ENCODE measurements around the gene TRIM56. TPM values are rescaled to one million over a fixed set of nuclear protein-coding genes. Genes with fewer than 3 reads are reported as not detected.
"Not testable (repeated sequence)": the region's sequence is repeated elsewhere in the genome, so short reads cannot be mapped to it uniquely, and the experiment has no call there.

Gene TRIM56
- total RNA-seq, 1 donor from 2014 or later, result 61.9 TPM

DNA sequence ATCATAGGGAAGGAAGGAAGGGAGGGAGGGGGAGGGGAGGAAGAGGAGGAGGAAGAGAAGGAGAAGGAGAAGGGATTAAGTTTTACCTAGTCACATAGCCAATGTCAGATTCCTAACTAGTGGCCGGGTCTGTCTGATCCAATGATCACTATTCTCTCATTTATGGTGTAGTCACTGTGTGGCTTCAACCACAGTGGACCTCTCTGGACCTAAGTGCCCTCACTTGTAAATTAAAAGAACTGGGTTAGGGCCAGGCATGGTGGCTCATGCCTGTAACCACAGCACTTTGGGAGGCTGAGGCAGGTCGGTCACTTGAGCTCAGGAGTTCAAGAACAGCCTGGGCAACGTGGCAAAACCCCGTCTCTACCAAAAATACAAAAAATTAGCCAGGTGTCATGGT is 35.0 kb downstream of the TRIM56 start:
- Histone ChIP-seq H3K27me3 (ENCODE audit: low read depth) (no peaks in the 10 kb centered on the region), H3K4me3 (no peak overlapping the region), H3K4me1 (peaks cover 46% of the 10 kb centered on the region), H3K27ac (no peak overlapping the region), H3K36me3 (no peaks in the 10 kb centered on the region), H3K9me3 (no peaks in the 10 kb centered on the region)
- TF ChIP-seq, protein P1, sequence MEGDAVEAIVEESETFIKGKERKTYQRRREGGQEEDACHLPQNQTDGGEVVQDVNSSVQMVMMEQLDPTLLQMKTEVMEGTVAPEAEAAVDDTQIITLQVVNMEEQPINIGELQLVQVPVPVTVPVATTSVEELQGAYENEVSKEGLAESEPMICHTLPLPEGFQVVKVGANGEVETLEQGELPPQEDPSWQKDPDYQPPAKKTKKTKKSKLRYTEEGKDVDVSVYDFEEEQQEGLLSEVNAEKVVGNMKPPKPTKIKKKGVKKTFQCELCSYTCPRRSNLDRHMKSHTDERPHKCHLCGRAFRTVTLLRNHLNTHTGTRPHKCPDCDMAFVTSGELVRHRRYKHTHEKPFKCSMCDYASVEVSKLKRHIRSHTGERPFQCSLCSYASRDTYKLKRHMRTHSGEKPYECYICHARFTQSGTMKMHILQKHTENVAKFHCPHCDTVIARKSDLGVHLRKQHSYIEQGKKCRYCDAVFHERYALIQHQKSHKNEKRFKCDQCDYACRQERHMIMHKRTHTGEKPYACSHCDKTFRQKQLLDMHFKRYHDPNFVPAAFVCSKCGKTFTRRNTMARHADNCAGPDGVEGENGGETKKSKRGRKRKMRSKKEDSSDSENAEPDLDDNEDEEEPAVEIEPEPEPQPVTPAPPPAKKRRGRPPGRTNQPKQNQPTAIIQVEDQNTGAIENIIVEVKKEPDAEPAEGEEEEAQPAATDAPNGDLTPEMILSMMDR (IDR thresholded peaks at IDR 0.05), result no peak
- intact Hi-C loops (cut with DNase I), result no loop called here
- DNase-seq, result no peak
- ATAC-seq, result no peak

DNA sequence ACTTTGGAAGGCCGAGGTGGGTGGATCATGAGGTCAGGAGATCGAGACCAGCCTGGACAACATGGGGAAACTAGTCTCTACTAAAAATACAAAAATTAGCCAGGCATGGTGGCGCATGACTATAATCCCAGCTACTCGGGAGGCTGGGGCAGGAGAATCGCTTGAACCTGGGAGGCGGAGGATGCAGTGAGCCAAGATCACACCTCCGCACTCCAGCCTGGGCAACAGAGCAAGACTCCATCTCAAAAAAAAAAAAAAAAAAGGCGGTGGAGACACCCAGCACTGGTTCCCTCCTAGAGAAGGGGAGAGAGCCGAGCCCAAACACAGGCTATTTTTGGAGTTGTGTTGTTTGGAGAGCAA is 36.3 kb downstream of the TRIM56 start:
- H3K9me3 ChIP-seq; ATAC-seq; DNase-seq; intact Hi-C loops (cut with DNase I); H3K27me3 ChIP-seq (ENCODE audit: low read depth); H3K36me3 ChIP-seq: not testable (repeated sequence)
- Histone ChIP-seq H3K4me1 (peaks cover 59% of the 10 kb centered on the region), H3K4me3 (peak overlapping the region; percentile 46), H3K27ac (peak overlapping the region; percentile 83)

DNA sequence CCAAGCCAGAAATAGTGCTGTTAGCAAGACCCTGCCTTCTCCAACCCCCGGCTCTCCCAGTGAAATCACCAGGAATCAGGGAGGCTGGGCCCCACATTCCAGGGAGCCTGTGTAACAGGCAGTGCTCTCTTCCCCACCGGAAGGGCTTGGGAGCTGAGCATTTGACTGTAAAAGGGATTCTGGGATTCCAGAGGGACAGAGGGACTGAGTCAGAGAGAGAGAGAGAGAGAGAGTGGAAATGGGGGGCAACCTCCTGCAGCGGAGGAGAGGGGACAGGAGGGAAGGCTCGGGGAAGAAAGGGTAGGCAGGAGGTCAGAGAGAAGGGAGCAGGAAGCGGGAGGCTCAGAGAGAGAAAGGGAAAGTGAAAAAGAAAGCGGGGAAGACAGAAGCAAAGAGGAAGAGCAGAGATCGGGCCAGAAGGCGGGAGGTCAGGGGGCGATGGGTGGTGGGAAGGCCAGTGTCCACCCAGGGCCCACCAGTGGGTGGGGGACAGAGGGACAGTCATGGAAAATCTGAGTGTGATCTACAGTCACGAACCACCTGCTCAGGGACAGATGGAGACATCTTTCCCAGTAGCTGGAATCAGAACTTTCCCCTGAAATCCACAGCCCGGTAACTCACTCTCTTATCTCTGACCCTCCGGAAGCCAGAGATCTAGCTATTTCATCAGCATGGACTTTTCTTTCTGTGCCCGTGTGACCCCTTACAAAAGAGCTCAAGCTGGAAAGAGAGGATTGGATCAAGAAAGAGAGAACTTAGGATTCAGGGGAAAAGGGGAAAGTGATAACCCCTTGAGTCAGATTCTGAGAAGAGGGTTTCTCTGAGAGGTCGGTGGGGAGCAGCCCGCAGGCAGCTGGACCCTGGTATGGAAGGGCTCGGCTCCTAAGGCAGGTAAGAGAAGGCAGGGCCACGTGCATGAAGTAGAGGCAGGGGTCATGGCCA is 37.0 kb downstream of the TRIM56 start:
- H3K9me3 ChIP-seq, result no peaks in the 10 kb centered on the region
- peaks cover 64% of the 10 kb centered on the region for H3K4me1 ChIP-seq
- intact Hi-C loops (cut with DNase I), result no loop called here
- H3K27me3 ChIP-seq (ENCODE audit: low read depth), result no peaks in the 10 kb centered on the region
- H3K36me3 ChIP-seq, result no peaks in the 10 kb centered on the region
- H3K27ac ChIP-seq, result peak overlapping the region; percentile 83
- ATAC-seq (peak; percentile 60 to 66), DNase-seq (peak; percentile 58)
- TF ChIP-seq, protein P1 (IDR thresholded peaks at IDR 0.05), result no peak
- H3K4me3 ChIP-seq, result peak overlapping the region; percentile 46

DNA sequence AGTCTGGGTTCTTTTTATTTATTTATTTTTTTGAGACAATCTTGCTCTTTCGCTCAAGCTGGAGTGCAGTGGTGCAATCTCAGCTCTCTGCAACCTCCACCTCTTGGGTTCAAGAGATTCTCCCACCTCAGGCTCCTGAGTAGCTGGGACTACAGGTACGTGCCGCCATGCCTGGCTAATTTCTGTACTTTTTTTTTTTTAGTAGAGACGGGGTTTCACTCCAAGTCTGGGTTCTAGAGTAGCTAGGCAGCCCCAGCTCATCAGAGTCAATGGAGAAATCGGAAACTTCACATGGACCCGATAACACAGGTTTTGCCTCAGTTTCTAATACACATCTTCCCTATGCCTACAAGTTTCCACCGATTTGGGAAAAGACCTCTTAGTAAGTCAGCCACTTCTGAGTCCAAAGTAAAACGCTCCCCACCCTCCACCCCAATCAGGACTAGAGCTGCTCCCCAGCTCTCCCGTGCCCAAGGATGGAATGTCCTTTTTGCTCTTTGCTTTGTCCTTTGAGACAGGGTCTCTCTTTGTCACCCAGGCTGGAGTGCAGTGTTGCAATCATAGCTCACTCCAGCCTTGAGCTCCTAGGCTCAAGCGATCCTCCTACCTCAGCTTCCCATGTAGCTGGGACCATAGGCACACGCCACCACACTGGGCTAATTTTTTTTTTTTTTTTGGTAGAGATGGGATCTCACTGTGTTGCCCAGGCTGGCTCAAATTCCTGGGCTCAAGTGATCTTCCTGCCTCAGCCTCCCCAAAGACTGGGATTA is 37.8 kb downstream of the TRIM56 start:
- Histone ChIP-seq H3K9me3 (no peaks in the 10 kb centered on the region), H3K27ac (peak overlapping the region; percentile 83), H3K4me1 (peaks cover 70% of the 10 kb centered on the region), H3K36me3 (no peaks in the 10 kb centered on the region), H3K27me3 (ENCODE audit: low read depth) (no peaks in the 10 kb centered on the region), H3K4me3 (peak overlapping the region; percentile 46)
- TF ChIP-seq, protein P1 (IDR thresholded peaks at IDR 0.05), result no peak
- DNase-seq (no peak), ATAC-seq (no peak)
- intact Hi-C loops (cut with DNase I), result no loop called here

DNA sequence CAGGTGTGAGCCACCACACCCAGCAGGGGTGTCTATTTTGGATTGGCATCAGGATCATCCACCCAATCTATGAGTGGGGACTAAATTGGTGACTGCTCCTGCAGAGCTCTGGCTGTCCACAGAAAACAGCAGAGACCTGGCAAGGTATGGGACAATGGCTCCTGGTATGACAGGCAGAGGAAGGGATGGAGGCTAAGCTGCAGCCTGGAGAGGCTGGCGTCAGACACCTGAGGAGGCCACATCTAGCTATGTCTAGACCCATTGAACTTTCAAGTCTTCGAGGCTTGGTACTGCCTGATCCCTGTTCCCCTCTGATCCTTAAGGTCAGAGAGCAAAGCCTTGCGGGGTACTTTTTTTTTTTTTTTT is 38.4 kb downstream of the TRIM56 start:
- ATAC-seq (no peak), DNase-seq (no peak)
- H3K4me3 ChIP-seq, result no peak overlapping the region
- H3K9me3 ChIP-seq, result no peaks in the 10 kb centered on the region
- H3K27ac ChIP-seq, result peak overlapping the region; percentile 83
- TF ChIP-seq, protein P1 (IDR thresholded peaks at IDR 0.05), result no peak
- peaks cover 72% of the 10 kb centered on the region for H3K4me1 ChIP-seq
- no peaks in the 10 kb centered on the region for H3K27me3 ChIP-seq (ENCODE audit: low read depth)
- H3K36me3 ChIP-seq, result no peaks in the 10 kb centered on the region
- intact Hi-C loops (cut with DNase I), result no loop called here

All from lower lobe of right lung (tissue), 2 donors.